Tibial nerve (tissue), 3 donors: ENCODE data around the gene ANKRD62.
"Not testable (repeated sequence)": the region's sequence is repeated elsewhere in the genome, so short reads cannot be mapped to it uniquely, and the experiment has no call there.

Source experiments
- POLR2A ChIP-seq, 2 donors: fragments of 450-650 bp; IDR thresholded peaks; one replicate each; pipeline ENCODE4 v1.6.1; 2017; ENCODE audit warnings: antibody characterized with exemption in 2 of 2, mild to moderate bottlenecking in 2 of 2, moderate library complexity in 2 of 2
- TF ChIP-seq, protein P1 (sequence below), 5 experiments: fragments of 200-600 bp in 3 of 5; fragments of 450-650 bp in 2 of 5; sonication (generic) in 3 of 5; IDR thresholded peaks; one replicate each; pipeline ENCODE4 v1.5.1; 2016 to 2019; ENCODE audit warnings: antibody characterized with exemption in 5 of 5, mild to moderate bottlenecking in 3 of 5, moderate library complexity in 2 of 5

DNA sequence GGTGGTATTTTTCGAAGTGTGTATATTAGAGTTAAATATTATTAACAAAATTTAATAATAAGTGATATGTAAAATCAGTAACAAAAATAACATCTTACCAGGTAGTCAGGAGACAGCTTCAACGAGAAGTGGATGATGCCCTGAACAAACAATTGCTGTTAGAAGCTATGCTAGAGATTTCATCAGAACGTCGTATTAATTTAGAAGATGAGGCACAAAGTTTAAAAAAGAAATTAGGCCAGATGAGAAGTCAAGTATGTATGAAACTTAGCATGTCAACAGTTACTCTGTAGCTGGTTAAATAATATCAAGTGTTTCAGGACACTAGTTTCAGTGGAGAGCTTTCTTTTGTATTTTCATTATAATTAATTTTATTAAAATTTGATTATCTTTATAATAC is 34.0 kb downstream of the ANKRD62 start:
- not testable (repeated sequence) for TF ChIP-seq POLR2A (IDR thresholded peaks at IDR 0.05)
- TF ChIP-seq, protein P1, sequence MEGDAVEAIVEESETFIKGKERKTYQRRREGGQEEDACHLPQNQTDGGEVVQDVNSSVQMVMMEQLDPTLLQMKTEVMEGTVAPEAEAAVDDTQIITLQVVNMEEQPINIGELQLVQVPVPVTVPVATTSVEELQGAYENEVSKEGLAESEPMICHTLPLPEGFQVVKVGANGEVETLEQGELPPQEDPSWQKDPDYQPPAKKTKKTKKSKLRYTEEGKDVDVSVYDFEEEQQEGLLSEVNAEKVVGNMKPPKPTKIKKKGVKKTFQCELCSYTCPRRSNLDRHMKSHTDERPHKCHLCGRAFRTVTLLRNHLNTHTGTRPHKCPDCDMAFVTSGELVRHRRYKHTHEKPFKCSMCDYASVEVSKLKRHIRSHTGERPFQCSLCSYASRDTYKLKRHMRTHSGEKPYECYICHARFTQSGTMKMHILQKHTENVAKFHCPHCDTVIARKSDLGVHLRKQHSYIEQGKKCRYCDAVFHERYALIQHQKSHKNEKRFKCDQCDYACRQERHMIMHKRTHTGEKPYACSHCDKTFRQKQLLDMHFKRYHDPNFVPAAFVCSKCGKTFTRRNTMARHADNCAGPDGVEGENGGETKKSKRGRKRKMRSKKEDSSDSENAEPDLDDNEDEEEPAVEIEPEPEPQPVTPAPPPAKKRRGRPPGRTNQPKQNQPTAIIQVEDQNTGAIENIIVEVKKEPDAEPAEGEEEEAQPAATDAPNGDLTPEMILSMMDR (IDR thresholded peaks at IDR 0.05), result not testable (repeated sequence)
